Common myeloid progenitor, CD34-positive (primary cell): Measurements from ENCODE around the gene UBE2I.
"Not testable (repeated sequence)": the region's sequence is repeated elsewhere in the genome, so short reads cannot be mapped to it uniquely, and the experiment has no call there.

Experiments used
- CTCF ChIA-PET: fragments of 350-600 bp; sonication (Branson Sonifier 250); formaldehyde crosslinking; loops from one replicate; lab custom pipeline; 2021; ENCODE audit warnings: antibody characterized with exemption; lab: Charles Lee
- POLR2A ChIA-PET: fragments of 350-600 bp; sonication (Branson Sonifier 250); formaldehyde crosslinking; loops from one replicate; lab custom pipeline; 2021; ENCODE audit warnings: antibody characterized with exemption; lab: Charles Lee
- DNase-seq, 3 donors: peaks; one replicate each; pipeline versions ENCODE4 v3.0.0 to v3.0.0-alpha.2; 2013
- H3K27ac ChIP-seq, 2 experiments: 1 replicate in 1 of 2; 2 replicates in 1 of 2; pipeline ENCODE4 v1.7.0; 2013; ENCODE audit warnings: inconsistent platforms in 2 of 2, low read length in 2 of 2, mild to moderate bottlenecking in 2 of 2, low read depth in 1 of 2, moderate library complexity in 1 of 2; ENCODE audit not compliant: severe bottlenecking in 2 of 2, insufficient read depth in 1 of 2, poor library complexity in 1 of 2
- H3K27me3 ChIP-seq, 5 experiments: replicated peaks in 2 of 5; 1 replicate in 3 of 5; 2 replicates in 2 of 5; pipeline versions ENCODE4 v1.6.1 to v1.7.0; 2013; ENCODE audit warnings: low read length in 4 of 5, mild to moderate bottlenecking in 2 of 5, moderate library complexity in 2 of 5, inconsistent platforms in 1 of 5; ENCODE audit not compliant: insufficient read depth in 5 of 5, control insufficient read depth in 4 of 5
- H3K36me3 ChIP-seq, 4 experiments: 1 replicate in 2 of 4; 2 replicates in 2 of 4; pipeline versions ENCODE4 v1.6.1 to v1.7.0; 2013; ENCODE audit warnings: low read length in 3 of 4, control low read depth in 1 of 4, mild to moderate bottlenecking in 1 of 4; ENCODE audit not compliant: control insufficient read depth in 4 of 4, insufficient read depth in 4 of 4
- H3K4me1 ChIP-seq, 4 experiments: 1 replicate in 3 of 4; 2 replicates in 1 of 4; pipeline versions ENCODE4 v1.6.1 to v1.7.1; 2013; ENCODE audit warnings: low read length in 3 of 4, mild to moderate bottlenecking in 3 of 4, control low read depth in 1 of 4, inconsistent platforms in 1 of 4, moderate library complexity in 1 of 4; ENCODE audit not compliant: control insufficient read depth in 4 of 4, insufficient read depth in 4 of 4; ENCODE audit errors: control extremely low read depth in 1 of 4
- H3K4me3 ChIP-seq, 7 experiments: 1 replicate in 4 of 7; 2 replicates in 3 of 7; pipeline versions ENCODE4 v1.5.1 to v1.7.0; 2013; ENCODE audit warnings: mild to moderate bottlenecking in 7 of 7, low read length in 6 of 7, moderate library complexity in 6 of 7, inconsistent platforms in 2 of 7, low read depth in 2 of 7, control low read depth in 1 of 7; ENCODE audit not compliant: insufficient read depth in 4 of 7, control insufficient read depth in 1 of 7; ENCODE audit errors: extremely low read depth in 1 of 7
- H3K9me3 ChIP-seq, 5 experiments: 1 replicate in 4 of 5; 2 replicates in 1 of 5; pipeline versions ENCODE4 v1.6.1 to v1.7.1; 2013; ENCODE audit warnings: low read length in 4 of 5, mild to moderate bottlenecking in 2 of 5, inconsistent platforms in 1 of 5, low read depth in 1 of 5, moderate library complexity in 1 of 5; ENCODE audit not compliant: control insufficient read depth in 4 of 5, insufficient read depth in 2 of 5; ENCODE audit errors: control extremely low read depth in 1 of 5
- whole genome bisulfite sequencing: methylation state at CpG from one replicate; pipeline ENCODE4 v1.1.5; 2013; ENCODE audit not compliant: insufficient coverage; 5-methylcytosine and 5-hydroxymethylcytosine counted together

Gene UBE2I

GRCh38 chr16:1328136-1328535, 18.7 kb downstream of the UBE2I start:
- H3K27ac ChIP-seq, CTCF ChIA-PET, POLR2A ChIA-PET, DNase-seq, H3K9me3 ChIP-seq, H3K4me3 ChIP-seq: not testable (repeated sequence)
- peaks cover 0 to 27% (median 22%) of the 10 kb centered on the region in 4 experiments for H3K36me3 ChIP-seq
- 89% methylated on average over 13 of the region's 20 CpGs for WGBS
- H3K4me1 ChIP-seq, result peaks cover 0 to 23% (median 21%) of the 10 kb centered on the region in 4 experiments
- H3K27me3 ChIP-seq, result peaks cover 0 to 33% (median 8%) of the 10 kb centered on the region in 5 experiments

GRCh38 chr16:1328961-1329360, 19.5 kb downstream of the UBE2I start:
- peaks cover 0 to 30% (median 27%) of the 10 kb centered on the region in 4 experiments for H3K4me1 ChIP-seq
- CTCF ChIA-PET, result interaction anchor here (1.3 kb wide), 1 partner anchor 17 kb away, joined by 4 read pairs; no protein-coding TSS in a partner anchor
- DNase-seq, H3K4me3 ChIP-seq, POLR2A ChIA-PET, H3K27ac ChIP-seq, H3K9me3 ChIP-seq: not testable (repeated sequence)
- peaks cover 0 to 19% (median 15%) of the 10 kb centered on the region in 4 experiments for H3K36me3 ChIP-seq
- 97% methylated on average over 8 of the region's 10 CpGs for WGBS
- peaks cover 0 to 40% (median 8%) of the 10 kb centered on the region in 5 experiments for H3K27me3 ChIP-seq

GRCh38 chr16:1330260-1330914, 21.0 kb downstream of the UBE2I start:
- CTCF ChIA-PET, result interaction anchor here (0.9 to 1.3 kb wide), 3 partner anchors 14 to 30 kb away, joined by 3 to 4 read pairs (median 4); no protein-coding TSS in a partner anchor
- Histone ChIP-seq H3K4me1 (peaks cover 0 to 44% (median 31%) of the 10 kb centered on the region in 4 experiments), H3K36me3 (peaks cover 0 to 6% (median 2%) of the 10 kb centered on the region in 4 experiments), H3K27ac (no peak overlapping the region), H3K27me3 (peaks cover 0 to 54% (median 17%) of the 10 kb centered on the region in 5 experiments), H3K9me3 (peaks cover 0 to 4% (median 2%) of the 10 kb centered on the region in 5 experiments), H3K4me3 (no peak overlapping the region)
- 78% methylated on average over 16 of the region's 17 CpGs for WGBS
- DNase-seq, result no peak
- POLR2A ChIA-PET, result no interaction called here

- H3K4me1 ChIP-seq, result peaks cover 0 to 50% (median 34%) of the 10 kb centered on the region in 4 experiments
- WGBS, result 74% methylated on average over 15 of the region's 22 CpGs
- H3K27me3 ChIP-seq, result peaks cover 0 to 62% (median 17%) of the 10 kb centered on the region in 5 experiments
Measured at GRCh38 chr16:1330931-1331711, 21.7 kb downstream of the UBE2I start.

GRCh38 chr16:1331712-1332617, 22.5 kb downstream of the UBE2I start:
- H3K9me3 ChIP-seq, result peaks cover 0 to 4% (median 2%) of the 10 kb centered on the region in 5 experiments
- H3K36me3 ChIP-seq, result peaks cover 0 to 3% (median 0%) of the 10 kb centered on the region in 4 experiments
- H3K4me3 ChIP-seq, result peak overlapping the region in 6 of 7 experiments; percentile 3 to 70 (median 51)
- H3K27me3 ChIP-seq, result peaks cover 0 to 70% (median 21%) of the 10 kb centered on the region in 5 experiments
- ChIA-PET POLR2A (interaction anchor here (1.6 kb wide), 1 partner anchor 10 kb away, joined by 5 read pairs; no protein-coding TSS in a partner anchor), CTCF (interaction anchor here (0.7 to 1.7 kb wide), 4 partner anchors 10 to 20 kb away, joined by 3 to 6 read pairs (median 4); no protein-coding TSS in a partner anchor)
- DNase-seq, result peak; percentile 78 to 93 (median 91)
- no peak overlapping the region for H3K27ac ChIP-seq
- H3K4me1 ChIP-seq, result peaks cover 0 to 53% (median 35%) of the 10 kb centered on the region in 4 experiments
- WGBS, result 2% methylated on average over 18 of the region's 34 CpGs

More at GRCh38 chr16:1330931-1331711, 21.7 kb downstream of the UBE2I start:
- CTCF ChIA-PET, result interaction anchor here (0.7 to 1.7 kb wide), 4 partner anchors 13 to 30 kb away, joined by 3 to 5 read pairs (median 4); no protein-coding TSS in a partner anchor
- H3K27ac ChIP-seq, result no peak overlapping the region
- DNase-seq, result no peak
- peaks cover 0 to 4% (median 2%) of the 10 kb centered on the region in 5 experiments for H3K9me3 ChIP-seq
- peaks cover 0 to 3% (median 0%) of the 10 kb centered on the region in 4 experiments for H3K36me3 ChIP-seq
- peak overlapping the region in 6 of 7 experiments; percentile 3 to 70 (median 51) for H3K4me3 ChIP-seq
- POLR2A ChIA-PET, result no interaction called here

GRCh38 chr16:1332618-1333148, 23.2 kb downstream of the UBE2I start:
- ChIA-PET POLR2A (interaction anchor here (1.6 kb wide), 1 partner anchor 10 kb away, joined by 5 read pairs; no protein-coding TSS in a partner anchor), CTCF (interaction anchor here (0.9 to 1.7 kb wide), 3 partner anchors 10 to 16 kb away, joined by 4 to 6 read pairs (median 5); no protein-coding TSS in a partner anchor)
- H3K4me3 ChIP-seq, result peak overlapping the region in 4 of 7 experiments; percentile 31 to 70 (median 62)
- H3K36me3 ChIP-seq, result no peaks in the 10 kb centered on the region
- H3K27me3 ChIP-seq, result peaks cover 0 to 72% (median 21%) of the 10 kb centered on the region in 5 experiments
- no peak overlapping the region for H3K27ac ChIP-seq
- 3% methylated on average over 23 of the region's 26 CpGs for WGBS
- no peak for DNase-seq
- H3K9me3 ChIP-seq, result peaks cover 0 to 4% (median 2%) of the 10 kb centered on the region in 5 experiments
- peaks cover 0 to 56% (median 35%) of the 10 kb centered on the region in 4 experiments for H3K4me1 ChIP-seq
